H9 (cell line): ENCODE data around the gene SECTM1. TPM values are rescaled to one million over a fixed set of nuclear protein-coding genes. Genes with fewer than 3 reads are reported as not detected.

Experiments used
- DNase-seq: peaks from one replicate; pipeline ENCODE4 v3.0.0-alpha.2; 2017
- H2AFZ ChIP-seq: one replicate; pipeline ENCODE4 v1.6.1; 2013; ENCODE audit warnings: mild to moderate bottlenecking, low read length, control low read depth, moderate library complexity
- H2AK5ac ChIP-seq: 2 replicates; pipeline ENCODE4 v1.6.1; 2013; ENCODE audit warnings: low read length, control low read depth, mixed read lengths; ENCODE audit not compliant: insufficient read length
- H2BK120ac ChIP-seq: one replicate; pipeline ENCODE4 v1.6.1; 2013; ENCODE audit warnings: low read depth, mild to moderate bottlenecking, low read length, control low read depth, inconsistent platforms; ENCODE audit not compliant: poor library complexity, severe bottlenecking
- H2BK12ac ChIP-seq: 2 replicates; pipeline ENCODE4 v1.6.1; 2013; ENCODE audit warnings: low read length, control low read depth, mixed read lengths, low read depth; ENCODE audit not compliant: insufficient read length
- H2BK15ac ChIP-seq: 2 replicates; pipeline ENCODE4 v1.6.1; 2013; ENCODE audit warnings: low read depth, low read length, control low read depth
- H2BK20ac ChIP-seq: one replicate; pipeline ENCODE4 v1.6.1; 2013; ENCODE audit warnings: low read depth, mild to moderate bottlenecking, low read length, control low read depth, inconsistent platforms; ENCODE audit not compliant: poor library complexity, severe bottlenecking
- H2BK5ac ChIP-seq: 2 replicates; pipeline ENCODE4 v1.6.1; 2013; ENCODE audit warnings: low read length, control low read depth, mixed read lengths; ENCODE audit not compliant: insufficient read length
- H3K14ac ChIP-seq: 2 replicates; pipeline ENCODE4 v1.6.1; 2013; ENCODE audit warnings: low read length, control low read depth; ENCODE audit not compliant: insufficient read depth
- H3K18ac ChIP-seq: 2 replicates; pipeline ENCODE4 v1.6.1; 2013; ENCODE audit warnings: low read depth, mild to moderate bottlenecking, mixed read lengths, low read length, control low read depth; ENCODE audit not compliant: insufficient read length
- H3K23ac ChIP-seq: 2 replicates; pipeline ENCODE4 v1.6.1; 2013; ENCODE audit warnings: low read length, control low read depth, mixed read lengths, low read depth; ENCODE audit not compliant: insufficient read length
- H3K23me2 ChIP-seq: 2 replicates; pipeline ENCODE4 v1.6.1; 2013; ENCODE audit warnings: low read depth, mild to moderate bottlenecking, mixed read lengths, low read length, control low read depth; ENCODE audit not compliant: insufficient read length, poor library complexity, severe bottlenecking
- H3K27ac ChIP-seq: 2 replicates; pipeline ENCODE4 v1.5.1; 2013; ENCODE audit warnings: low read length, control low read depth, mixed read lengths, low read depth; ENCODE audit not compliant: insufficient read length
- H3K27me3 ChIP-seq: 2 replicates; pipeline ENCODE4 v1.6.1; 2013; ENCODE audit warnings: low read length, control low read depth, inconsistent platforms; ENCODE audit not compliant: insufficient read depth
- H3K4ac ChIP-seq: 2 replicates; pipeline ENCODE4 v1.6.1; 2013; ENCODE audit warnings: low read depth, mild to moderate bottlenecking, control low read depth, inconsistent platforms, low read length, moderate library complexity
- H3K4me1 ChIP-seq: 2 replicates; pipeline ENCODE4 v1.6.1; 2013; ENCODE audit warnings: low read length, control low read depth, inconsistent platforms; ENCODE audit not compliant: insufficient read depth
- H3K4me2 ChIP-seq: 2 replicates; pipeline ENCODE4 v1.6.1; 2013; ENCODE audit warnings: low read length, control low read depth, mixed read lengths; ENCODE audit not compliant: insufficient read length, insufficient read depth
- H3K56ac ChIP-seq: 2 replicates; pipeline ENCODE4 v1.6.1; 2013; ENCODE audit warnings: low read depth, mild to moderate bottlenecking, mixed read lengths, low read length, control low read depth; ENCODE audit not compliant: insufficient read length
- H3K79me1 ChIP-seq: 2 replicates; pipeline ENCODE4 v1.6.1; 2013; ENCODE audit warnings: low read depth, mild to moderate bottlenecking, moderate library complexity, low read length, control low read depth, inconsistent platforms; ENCODE audit not compliant: insufficient read depth, poor library complexity, severe bottlenecking
- H3K79me2 ChIP-seq: 2 replicates; pipeline ENCODE4 v1.6.1; 2013; ENCODE audit warnings: low read length, control low read depth, inconsistent platforms; ENCODE audit not compliant: insufficient read depth
- H3K9ac ChIP-seq: 2 replicates; pipeline ENCODE4 v1.6.1; 2013; ENCODE audit warnings: low read length, control low read depth, mixed read lengths; ENCODE audit not compliant: insufficient read length; ENCODE audit errors: extremely low read depth
- H3K9me3 ChIP-seq: one replicate; pipeline ENCODE4 v1.6.1; 2013; ENCODE audit warnings: low read depth, low read length, inconsistent platforms; ENCODE audit not compliant: control insufficient read depth
- H3T11ph ChIP-seq: one replicate; pipeline ENCODE4 v1.6.1; 2013; ENCODE audit warnings: mild to moderate bottlenecking, low read length, control low read depth, inconsistent platforms
- H4K20me1 ChIP-seq: one replicate; pipeline ENCODE4 v1.6.1; 2013; ENCODE audit not compliant: control insufficient read depth, insufficient read length, insufficient read depth
- H4K5ac ChIP-seq: 2 replicates; pipeline ENCODE4 v1.6.1; 2013; ENCODE audit warnings: low read depth, mild to moderate bottlenecking, mixed read lengths, low read length, control low read depth; ENCODE audit not compliant: insufficient read length
- H4K8ac ChIP-seq: replicated peaks from 2 replicates; pipeline ENCODE4 v1.6.1; 2013; ENCODE audit warnings: low read length, control low read depth, mixed read lengths, low read depth; ENCODE audit not compliant: insufficient read length
- H4K91ac ChIP-seq: 2 replicates; pipeline ENCODE4 v1.6.1; 2013; ENCODE audit warnings: low read depth, mild to moderate bottlenecking, moderate library complexity, mixed read lengths, low read length, control low read depth; ENCODE audit not compliant: insufficient read length
- H3K27ac Mint-ChIP-seq, 3 experiments: 2 replicates in 2 of 3; 3 replicates in 1 of 3; pipeline ENCODE4 v1.8.0; 2020 to 2021; ENCODE audit warnings: mixed read lengths in 3 of 3, mild to moderate bottlenecking in 1 of 3, moderate library complexity in 1 of 3
- H3K27me3 Mint-ChIP-seq: 2 replicates; pipeline ENCODE4 v1.8.0; 2021; ENCODE audit warnings: low read depth, mild to moderate bottlenecking, moderate library complexity, mixed read lengths
- H3K36me3 Mint-ChIP-seq, 3 experiments: 2 replicates in 2 of 3; 3 replicates in 1 of 3; pipeline ENCODE4 v1.8.0; 2020 to 2021; ENCODE audit warnings: low read depth in 3 of 3, mixed read lengths in 3 of 3; ENCODE audit not compliant: insufficient read depth in 1 of 3
- H3K4me1 Mint-ChIP-seq, 2 experiments: 2 replicates each; pipeline ENCODE4 v1.8.0; 2020; ENCODE audit warnings: mixed read lengths in 2 of 2
- H3K4me3 Mint-ChIP-seq, 2 experiments: 2 replicates in 1 of 2; 3 replicates in 1 of 2; pipeline ENCODE4 v1.8.0; 2020 to 2021; ENCODE audit warnings: mild to moderate bottlenecking in 2 of 2, mixed read lengths in 2 of 2, moderate library complexity in 1 of 2
- H3K9me3 Mint-ChIP-seq, 2 experiments: 2 replicates in 1 of 2; 3 replicates in 1 of 2; pipeline ENCODE4 v1.8.0; 2020; ENCODE audit warnings: mild to moderate bottlenecking in 2 of 2, mixed read lengths in 2 of 2, moderate library complexity in 1 of 2
- CTCF ChIP-seq: fragments of 200-600 bp; sonication (generic); conservative IDR thresholded peaks from 3 replicates; pipeline ENCODE4 v1.8.0; 2021; ENCODE audit warnings: antibody characterized with exemption, mild to moderate bottlenecking
- WGBS: extraction: QIAGEN DNeasy Blood & Tissue Kit; methylation state at CpG from one replicate; pipeline ENCODE4 v1.1.7; 2013; ENCODE audit warnings: missing lambda C conversion rate, low lambda C conversion rate, mixed read lengths; ENCODE audit not compliant: insufficient read length; ENCODE audit errors: extremely low coverage; 5-methylcytosine and 5-hydroxymethylcytosine counted together
- total RNA-seq: library from RNA; stranded (reverse); gene quantifications from 2 replicates; pipeline ENCODE4 v1.2.1, GENCODE V29; 2021

Gene SECTM1
- total RNA-seq, 1 experiment from 2014 or later: 0.28 TPM

- Histone ChIP-seq H4K20me1 (no peaks in the 10 kb centered on the region), H3K23me2 (no peaks in the 10 kb centered on the region), H3K14ac (no peak overlapping the region), H3K27ac (no peak overlapping the region), H3K56ac (no peak overlapping the region), H2AK5ac (no peak overlapping the region), H3K4me2 (no peak overlapping the region), H3K79me2 (no peaks in the 10 kb centered on the region), H4K91ac (no peak overlapping the region), H3K27me3 (no peaks in the 10 kb centered on the region), H3T11ph (no peak overlapping the region), H3K79me1 (no peaks in the 10 kb centered on the region), H3K23ac (no peak overlapping the region), H3K18ac (no peak overlapping the region), H2BK20ac (no peak overlapping the region), H2BK12ac (no peak overlapping the region), H3K4ac (no peak overlapping the region), H3K4me1 (peaks cover 5% of the 10 kb centered on the region; the same call in 1 of the 2 replicates), H4K8ac (no peak overlapping the region), H4K5ac (no peak overlapping the region), H2BK120ac (no peak overlapping the region), H2AFZ (no peak overlapping the region), H3K9ac (no peak overlapping the region), H2BK5ac (no peak overlapping the region), H2BK15ac (no peak overlapping the region), H3K9me3 (no peaks in the 10 kb centered on the region)
- no peak for TF ChIP-seq CTCF
- Mint-ChIP-seq H3K36me3 (no peaks in the 10 kb centered on the region; a peak in 1 of 7 replicates), H3K9me3 (no peaks in the 10 kb centered on the region), H3K27ac (no peak overlapping the region), H3K4me3 (no peak overlapping the region), H3K27me3 (peaks cover 38% of the 10 kb centered on the region), H3K4me1 (peaks cover 18 to 33% of the 10 kb centered on the region in 2 experiments)
- WGBS: no CpG with 5 or more reads among the region's 30 CpGs
- DNase-seq: no peak
Measured at GRCh38 chr17:82325286-82326180, 8.0 kb downstream of the SECTM1 start.
